ENCODE results near the gene CNOT11.

DNA sequence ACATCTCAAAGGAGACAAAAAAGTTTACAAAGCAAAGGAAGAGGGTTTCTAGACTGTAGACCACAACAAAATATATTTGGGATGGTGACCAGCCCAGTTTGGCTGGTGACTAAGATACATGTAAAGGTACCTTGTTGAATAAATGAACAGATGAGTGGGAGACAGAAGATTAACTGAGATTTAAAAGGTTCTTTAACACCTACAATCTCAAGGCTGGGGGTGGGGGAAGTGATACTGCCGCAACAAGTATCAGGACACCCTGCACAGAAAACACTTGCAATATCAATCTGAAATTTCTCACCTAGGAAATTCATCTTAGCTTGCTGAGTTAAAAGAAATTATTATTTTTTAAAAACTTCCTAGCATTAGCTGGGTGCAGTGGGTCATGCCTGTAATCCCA is 47.5 kb downstream of the CNOT11 start:
- TF ChIP-seq, protein P1, sequence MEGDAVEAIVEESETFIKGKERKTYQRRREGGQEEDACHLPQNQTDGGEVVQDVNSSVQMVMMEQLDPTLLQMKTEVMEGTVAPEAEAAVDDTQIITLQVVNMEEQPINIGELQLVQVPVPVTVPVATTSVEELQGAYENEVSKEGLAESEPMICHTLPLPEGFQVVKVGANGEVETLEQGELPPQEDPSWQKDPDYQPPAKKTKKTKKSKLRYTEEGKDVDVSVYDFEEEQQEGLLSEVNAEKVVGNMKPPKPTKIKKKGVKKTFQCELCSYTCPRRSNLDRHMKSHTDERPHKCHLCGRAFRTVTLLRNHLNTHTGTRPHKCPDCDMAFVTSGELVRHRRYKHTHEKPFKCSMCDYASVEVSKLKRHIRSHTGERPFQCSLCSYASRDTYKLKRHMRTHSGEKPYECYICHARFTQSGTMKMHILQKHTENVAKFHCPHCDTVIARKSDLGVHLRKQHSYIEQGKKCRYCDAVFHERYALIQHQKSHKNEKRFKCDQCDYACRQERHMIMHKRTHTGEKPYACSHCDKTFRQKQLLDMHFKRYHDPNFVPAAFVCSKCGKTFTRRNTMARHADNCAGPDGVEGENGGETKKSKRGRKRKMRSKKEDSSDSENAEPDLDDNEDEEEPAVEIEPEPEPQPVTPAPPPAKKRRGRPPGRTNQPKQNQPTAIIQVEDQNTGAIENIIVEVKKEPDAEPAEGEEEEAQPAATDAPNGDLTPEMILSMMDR (IDR thresholded peaks at IDR 0.05): no peak
- TF ChIP-seq POLR2A (IDR thresholded peaks at IDR 0.05): no peak
